ENCODE data around the gene POC1A.

Gene POC1A

DNA sequence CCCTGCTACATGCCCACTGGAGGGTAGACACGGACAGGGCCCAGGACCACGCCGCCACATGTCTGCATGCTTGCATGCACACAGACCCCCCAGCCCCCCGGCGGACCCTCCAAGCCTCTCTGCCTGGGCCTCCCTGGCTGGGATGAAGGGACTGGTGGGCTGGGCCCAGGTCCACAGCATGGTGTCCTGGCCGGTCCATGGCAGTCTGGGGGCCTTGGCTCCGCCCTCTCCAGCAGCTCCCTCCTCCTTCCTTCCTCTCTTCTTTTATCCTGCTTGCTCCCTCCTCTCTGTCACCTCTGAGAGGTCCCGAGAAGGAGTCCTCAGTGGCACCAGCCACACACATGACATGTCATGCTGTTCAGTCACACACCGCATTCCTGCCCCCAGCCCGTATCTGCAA, 122.3 kb downstream of the POC1A start:
- no peak for DNase-seq (ENCODE audit: low read depth in 2 of 2, low spot score in 1 of 2)

DNA sequence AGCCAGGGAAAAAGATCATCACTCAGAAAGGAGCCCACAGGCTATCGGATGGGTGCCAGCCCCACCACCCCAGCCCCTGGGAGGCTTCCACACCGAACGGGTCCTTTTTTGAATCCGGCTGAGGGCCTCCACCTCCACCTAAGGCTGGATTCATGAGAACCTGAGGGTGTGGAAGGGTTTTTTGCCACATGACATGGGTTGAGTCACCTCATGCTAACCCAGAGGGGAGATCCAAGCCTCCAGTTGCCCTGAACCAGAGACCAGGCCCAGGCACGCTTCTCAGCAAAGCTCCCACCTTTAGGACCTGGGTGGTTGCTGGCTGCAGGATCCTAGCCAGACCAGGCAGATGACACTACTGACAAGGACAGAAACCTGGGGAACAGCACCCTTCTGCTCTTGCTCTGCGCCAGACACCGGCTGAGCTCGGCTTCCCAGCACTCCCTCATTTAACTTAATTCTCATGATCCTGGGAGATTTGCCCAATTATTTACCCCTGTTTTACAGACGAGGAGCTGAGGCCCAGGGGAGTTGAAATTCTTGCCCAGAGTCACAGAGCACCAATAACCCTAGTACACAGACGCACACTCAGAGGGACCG, 123.4 kb downstream of the POC1A start:
- no peak for DNase-seq (ENCODE audit: low read depth in 2 of 2, low spot score in 1 of 2)

DNA sequence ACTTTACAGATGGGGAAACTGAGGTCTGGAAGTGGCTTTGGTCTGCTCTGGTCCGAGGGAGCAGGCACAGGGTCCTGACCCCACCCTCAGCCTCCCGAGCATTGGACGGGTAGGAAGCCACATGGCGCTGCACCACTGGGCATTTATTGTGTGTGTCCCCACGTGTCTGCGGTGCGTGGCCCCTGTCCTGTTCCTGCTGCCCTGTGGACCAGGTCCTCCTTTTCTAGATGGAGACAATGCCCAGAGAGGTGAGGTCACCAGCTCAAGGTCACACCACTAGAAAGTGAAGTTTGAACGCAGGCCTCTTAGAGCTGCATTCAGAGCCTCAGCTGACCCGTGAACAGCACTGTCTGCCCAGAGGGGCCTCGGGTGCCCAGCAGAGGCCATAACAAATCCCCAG, 124.7 kb downstream of the POC1A start:
- no peak for DNase-seq (ENCODE audit: low read depth in 2 of 2, low spot score in 1 of 2)

DNA sequence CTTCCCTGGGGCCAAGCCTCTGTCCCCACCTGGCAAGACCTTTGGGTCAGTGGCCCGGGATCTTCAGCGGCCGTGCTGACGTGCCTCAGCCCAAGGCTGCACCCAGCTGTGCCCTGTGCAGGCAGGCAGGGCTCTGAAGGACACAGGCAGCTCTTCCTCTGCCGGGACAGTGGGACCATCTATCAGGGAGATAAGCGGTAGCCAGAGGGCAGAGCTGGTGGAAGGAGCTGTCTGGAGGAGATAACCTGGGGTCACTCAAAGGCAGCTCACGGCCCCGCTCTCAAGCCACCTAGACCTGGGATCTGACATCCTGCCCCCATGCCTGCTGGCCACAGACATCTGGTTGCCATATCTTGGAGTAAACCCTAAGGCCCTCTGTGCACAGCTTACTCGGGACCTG, 125.2 kb downstream of the POC1A start:
- DNase-seq (ENCODE audit: low read depth in 2 of 2, low spot score in 1 of 2), result no peak

DNA sequence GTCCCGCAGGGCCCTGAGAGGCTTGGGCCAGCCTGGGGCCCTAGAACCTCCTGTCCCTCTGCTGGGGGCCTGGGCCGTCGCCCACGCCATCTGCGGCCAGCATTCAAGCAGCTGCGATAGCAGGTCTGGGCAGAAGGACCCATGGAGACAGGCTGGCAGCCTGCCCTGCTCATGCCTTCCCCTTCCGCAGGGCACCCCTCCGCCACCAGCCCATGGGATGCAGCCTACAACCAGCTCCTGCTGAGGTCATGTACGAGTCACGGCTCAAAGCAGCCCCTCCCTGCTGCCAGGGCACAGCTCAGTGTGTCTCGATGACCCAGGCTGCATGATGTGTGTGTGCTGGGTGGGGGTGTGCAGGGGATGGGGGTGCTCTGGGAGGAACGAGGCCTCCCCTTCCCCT, 125.7 kb downstream of the POC1A start:
- no peak for DNase-seq (ENCODE audit: low read depth in 2 of 2, low spot score in 1 of 2)

DNA sequence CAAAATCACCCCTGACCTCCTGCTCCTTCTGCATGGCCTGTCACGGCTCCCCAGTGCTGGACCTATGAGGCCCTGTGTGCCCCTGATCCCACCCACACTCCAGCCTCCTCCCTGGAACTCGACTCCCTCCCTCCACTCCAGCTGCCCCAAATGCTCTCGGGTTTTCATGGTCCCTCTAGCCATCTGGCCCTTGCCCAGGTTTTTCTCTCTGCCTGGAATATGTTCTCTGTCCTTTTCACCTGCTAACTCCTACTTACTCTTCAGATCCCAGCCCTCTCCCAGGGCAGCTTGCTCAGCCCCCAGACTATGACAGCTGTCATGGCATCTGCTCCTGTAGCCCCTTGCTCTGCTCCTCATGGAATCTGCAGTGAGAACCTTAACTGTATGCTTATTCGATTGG, 128.2 kb downstream of the POC1A start:
- DNase-seq (ENCODE audit: low read depth in 2 of 2, low spot score in 1 of 2), result no peak

DNA sequence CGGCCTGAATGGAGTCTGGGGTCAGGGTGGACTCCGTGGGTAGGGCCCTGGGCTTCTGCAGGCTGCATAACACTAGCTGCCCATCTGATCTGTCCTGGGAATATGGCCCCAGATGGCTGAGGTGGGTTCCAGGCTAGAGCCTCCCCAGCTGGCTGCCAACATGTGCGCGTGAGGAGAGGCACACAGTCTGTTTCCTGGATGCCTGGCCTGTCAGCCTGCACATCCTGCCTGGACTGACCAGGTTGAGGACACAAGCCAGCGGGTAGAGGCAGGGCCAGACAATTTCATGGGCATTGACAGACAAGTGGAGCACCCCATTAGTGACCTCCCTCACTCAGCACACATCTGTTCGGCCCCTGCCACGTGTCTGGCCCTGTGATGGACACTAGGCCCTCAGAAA, 128.8 kb downstream of the POC1A start:
- DNase-seq (ENCODE audit: low read depth in 2 of 2, low spot score in 1 of 2), result no peak
